Stimulated activated CD4-positive, alpha-beta T cell treated with anti-CD3 and anti-CD28 coated beads, Interleukin-12 subunit alpha, Interleukin-12 subunit beta, amount 100 ng/mL, for 24 hours (primary cell): ENCODE measurements around the gene MANF.
"Not testable (repeated sequence)": the region's sequence is repeated elsewhere in the genome, so short reads cannot be mapped to it uniquely, and the experiment has no call there.

Source experiments
- DNase-seq, 2 experiments: peaks; one replicate each; pipeline ENCODE4 v3.0.0-alpha.2; 2020; ENCODE audit warnings: low read depth in 2 of 2

Gene MANF

DNA sequence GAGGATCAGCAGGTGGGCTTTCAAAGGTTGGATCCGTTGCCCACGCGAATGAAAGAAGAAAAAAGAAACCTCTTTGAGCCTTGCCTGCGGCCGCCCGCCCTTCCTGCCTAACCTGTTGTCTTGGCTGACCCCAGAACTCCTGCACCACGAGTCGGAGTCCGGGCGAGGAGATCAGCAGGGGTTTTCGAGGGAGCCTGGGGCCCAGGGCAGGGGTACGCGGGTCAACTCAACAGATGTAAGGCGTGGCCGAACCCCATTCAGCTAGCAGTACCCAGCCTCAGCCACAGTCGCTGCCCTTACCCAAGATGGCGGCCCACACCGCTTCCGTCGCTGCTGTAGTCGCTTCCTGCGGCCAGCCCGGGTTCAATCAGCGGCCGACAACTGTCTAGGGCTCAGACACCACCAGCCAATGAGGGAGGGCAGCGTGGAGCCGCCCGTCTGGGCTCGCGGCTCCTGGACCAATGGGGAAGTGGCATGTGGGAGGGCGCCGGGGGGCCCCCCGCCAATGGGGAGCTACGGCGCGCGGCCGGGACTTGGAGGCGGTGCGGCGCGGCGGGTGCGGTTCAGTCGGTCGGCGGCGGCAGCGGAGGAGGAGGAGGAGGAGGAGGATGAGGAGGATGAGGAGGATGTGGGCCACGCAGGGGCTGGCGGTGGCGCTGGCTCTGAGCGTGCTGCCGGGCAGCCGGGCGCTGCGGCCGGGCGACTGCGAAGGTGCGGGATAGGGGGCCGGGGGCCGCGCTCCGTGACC lies at the start of gene MANF:
TSS of gene MANF (plus strand) at position 566 of the 748 bp plus-strand sequence. CDS start at position 618, 52 bp downstream.
- DNase-seq, result peak; percentile 94 to 97

DNA sequence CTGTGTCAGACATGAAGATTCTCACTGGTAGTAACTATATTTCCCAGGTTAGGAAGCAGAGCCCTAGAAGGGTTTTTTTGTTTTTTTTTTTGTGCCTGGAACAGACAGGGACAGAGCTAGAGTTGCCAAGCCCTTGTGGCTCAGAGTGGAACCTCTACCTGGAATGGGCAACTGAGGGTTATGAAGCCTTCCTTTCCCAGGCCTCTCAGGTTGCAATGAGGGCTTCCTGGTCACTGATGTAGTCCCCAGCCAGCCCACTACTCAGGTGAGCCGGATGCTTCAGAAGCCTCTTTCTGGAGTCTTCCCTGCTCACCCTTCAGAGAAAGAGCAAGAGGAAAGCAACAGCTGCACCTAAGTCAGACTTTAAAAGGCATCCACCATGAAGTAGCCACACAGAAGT lies 48.8 kb upstream of the MANF start:
- DNase-seq, result no peak

DNA sequence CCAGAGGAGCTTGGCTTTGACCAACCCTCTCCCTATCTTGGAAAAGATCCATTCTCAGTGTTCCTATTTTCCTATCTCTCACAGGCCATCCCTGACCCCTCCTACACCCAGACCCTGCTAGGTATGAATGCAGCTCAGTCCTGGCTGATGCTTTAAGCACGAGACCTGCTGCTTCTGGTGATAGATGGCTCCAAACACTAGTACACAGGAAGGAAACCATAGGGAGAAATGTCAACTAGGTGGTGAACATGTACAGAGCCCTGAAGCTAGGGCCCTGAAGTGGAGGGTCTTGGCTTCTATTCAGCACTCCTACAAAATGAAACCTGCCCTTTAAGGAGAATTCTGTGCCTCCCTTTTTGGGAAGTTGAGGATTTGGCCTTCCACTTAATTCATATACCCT lies 47.4 kb upstream of the MANF start:
- no peak for DNase-seq

DNA sequence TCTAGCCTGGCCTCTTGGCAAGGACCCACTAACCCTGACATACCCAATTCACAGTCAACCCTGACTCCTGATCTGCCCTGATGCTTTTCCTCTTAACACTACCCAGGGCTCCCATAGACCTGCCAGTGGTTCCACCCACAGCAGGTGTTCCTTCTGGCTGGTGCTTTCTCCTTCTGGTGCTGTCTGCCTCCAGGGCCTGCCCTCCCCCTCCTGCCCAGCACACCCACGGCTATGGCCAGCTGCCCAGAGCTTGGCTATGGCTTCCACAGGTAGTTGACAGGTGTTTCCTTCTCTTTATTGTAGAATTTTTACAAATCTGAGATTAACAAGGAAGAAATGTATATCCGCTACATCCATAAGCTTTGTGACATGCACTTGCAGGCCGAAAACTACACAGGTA lies 46.5 kb upstream of the MANF start:
- DNase-seq, result no peak

DNA sequence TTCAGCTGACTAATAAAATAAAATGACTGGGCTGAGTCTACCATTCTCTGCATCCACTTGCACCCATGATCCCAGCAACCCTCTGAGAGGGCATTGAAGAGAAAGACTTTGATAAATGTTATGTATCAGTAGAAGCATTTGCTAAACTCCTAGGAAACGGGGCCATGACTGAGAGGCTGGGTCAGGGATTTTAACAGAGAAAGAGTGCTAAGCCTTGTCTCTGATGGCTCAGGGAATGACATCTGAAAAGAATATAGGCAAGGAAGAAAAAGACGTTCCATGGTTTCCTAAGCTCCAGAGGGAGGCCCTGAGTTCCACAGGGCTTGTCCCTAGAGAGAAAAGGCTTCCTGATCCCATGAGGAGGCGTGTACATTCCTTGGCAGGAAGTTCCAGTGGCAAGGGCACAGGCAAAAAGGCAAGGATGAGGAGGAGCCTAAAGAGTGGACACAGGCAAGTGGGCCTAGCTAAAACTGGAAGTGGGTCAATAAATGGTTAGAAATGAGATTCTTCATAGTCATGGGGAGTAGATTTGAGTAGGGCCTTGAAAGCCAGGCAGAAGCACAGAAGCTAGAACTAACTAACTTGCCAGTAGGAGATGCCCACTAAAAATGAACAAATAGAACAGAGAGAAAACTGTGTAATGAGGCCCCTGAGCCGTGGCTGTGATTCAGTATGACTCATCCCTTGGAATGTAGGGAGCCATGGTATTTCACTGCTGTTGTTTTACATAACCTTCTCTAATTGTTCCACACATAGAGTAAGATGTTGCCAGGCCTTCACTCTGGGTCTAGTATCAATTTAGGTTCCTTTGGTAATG lies 44.9 kb upstream of the MANF start:
- no peak for DNase-seq

DNA sequence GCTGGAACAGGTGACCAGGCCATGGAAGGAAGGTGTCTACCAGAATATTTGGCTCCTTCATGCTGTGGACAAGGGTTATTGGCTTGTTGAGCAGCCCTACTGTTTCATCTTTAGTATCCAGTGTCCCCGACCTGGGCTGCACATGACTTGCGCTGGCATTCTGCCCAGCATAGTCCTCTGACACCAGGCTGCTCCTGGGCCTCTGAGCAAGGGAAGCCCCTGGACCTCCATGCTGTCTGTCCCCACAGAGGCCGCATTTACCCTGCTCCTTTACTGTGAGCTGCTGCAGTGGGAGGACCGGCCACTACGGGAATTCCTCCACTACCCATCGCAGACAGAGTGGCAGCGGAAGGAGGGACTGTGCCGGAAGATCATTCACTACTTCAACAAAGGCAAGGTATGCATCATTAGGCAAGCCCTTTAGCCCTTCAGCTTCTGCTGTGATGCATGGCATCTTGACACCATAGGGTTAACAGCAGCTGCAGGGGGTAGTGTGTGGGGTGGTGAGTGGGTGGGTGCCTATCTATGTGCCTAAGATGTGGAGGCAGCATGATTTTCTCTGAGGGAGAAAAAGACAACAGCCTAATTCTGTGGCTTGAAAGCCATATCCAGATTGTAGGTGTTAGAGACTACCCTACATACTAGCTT lies 44.0 kb upstream of the MANF start:
- DNase-seq, result no peak

DNA sequence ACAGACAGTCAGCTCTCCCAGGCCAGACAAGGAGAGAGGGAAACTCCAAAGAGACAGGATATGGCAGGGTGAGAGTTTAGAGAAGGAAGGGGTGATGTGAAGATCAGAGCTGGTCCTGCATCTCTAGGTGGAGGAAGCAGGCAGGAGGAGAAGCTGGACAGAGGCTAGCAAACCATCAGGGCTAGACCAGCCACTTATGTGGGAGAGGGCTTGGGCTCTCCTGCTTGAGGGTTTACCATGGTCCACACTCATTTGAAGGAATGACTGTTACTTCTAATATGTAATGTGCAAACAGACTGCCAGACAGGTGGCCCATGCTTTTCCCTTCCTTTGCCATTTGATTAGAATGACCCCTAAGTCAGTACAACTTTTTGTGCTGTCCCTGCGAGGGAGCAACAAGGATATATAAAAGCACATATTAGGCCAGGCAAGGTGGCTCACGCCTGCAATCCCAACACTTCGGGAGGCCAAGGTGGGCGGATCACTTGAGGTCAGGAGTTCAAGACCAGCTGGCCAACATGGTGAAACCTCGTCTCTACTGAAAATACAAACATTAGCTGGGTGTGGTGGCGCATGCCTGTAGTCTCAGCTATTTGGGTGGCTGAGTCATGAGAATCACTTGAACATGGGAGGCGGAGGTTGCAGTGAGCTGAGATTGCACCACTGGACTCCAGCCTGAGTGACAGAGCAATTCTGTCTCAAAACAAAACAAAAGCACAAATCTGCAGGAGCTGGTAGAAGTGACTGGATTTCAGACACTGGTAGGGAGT lies 41.0 kb upstream of the MANF start:
- no peak for DNase-seq

DNA sequence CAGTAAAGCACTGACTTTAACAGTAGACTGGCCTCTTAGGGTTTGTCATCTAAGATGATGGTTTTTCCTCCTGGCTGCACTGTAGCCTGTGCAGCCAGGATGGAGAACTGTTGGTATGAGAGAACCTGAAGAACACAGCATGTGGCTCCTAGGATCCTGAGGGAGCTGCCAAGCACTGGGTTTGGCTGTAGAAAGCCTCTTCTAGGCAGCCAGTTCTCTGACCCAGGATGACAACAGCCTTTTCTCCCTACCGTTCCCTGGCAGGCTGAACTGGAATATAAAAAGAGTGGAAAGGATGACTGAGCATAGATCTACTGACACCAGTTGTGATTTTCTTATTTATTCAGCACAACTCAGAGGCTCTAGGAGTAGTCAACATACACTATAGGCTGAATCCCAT lies 34.3 kb upstream of the MANF start:
- DNase-seq, result no peak

DNA sequence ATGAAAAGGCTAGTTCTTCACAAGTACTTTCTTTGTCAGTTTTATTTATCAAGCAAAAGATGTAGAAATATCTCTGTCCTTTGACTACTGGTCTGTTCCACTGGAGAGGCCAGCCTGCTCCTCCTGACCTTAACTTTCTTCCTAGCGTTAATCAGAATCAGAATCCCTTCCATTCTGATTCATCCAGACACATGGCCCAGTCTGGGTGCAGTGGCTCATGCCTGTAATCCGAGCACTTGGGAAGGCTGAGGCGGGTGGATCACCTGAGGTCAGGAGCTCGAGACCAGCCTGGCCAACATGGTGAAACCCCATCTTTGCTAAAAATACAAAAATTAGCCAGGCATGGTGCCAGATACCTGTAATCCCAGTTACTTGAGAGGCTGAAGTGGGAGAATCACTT lies 32.0 kb upstream of the MANF start:
- DNase-seq, result no peak

DNA sequence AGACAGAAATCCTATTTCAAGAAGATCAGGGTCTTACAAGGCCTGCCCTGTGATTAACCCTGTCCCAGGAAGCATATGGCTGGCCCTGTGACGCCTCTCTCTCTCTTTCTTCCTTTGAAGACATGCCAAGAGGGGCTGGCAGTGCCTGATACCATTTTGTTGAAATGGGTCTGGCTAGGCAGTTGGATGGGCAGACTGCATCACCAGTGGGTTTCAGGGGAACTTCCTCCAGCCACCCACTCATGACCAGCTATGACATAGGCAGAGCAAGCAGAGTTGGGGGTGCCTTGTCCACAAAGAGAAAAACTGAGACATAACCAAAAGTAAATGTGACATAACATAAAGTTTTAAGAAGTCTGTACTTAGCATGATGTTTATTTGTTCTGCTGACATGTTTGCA lies 31.4 kb upstream of the MANF start:
- no peak for DNase-seq

DNA sequence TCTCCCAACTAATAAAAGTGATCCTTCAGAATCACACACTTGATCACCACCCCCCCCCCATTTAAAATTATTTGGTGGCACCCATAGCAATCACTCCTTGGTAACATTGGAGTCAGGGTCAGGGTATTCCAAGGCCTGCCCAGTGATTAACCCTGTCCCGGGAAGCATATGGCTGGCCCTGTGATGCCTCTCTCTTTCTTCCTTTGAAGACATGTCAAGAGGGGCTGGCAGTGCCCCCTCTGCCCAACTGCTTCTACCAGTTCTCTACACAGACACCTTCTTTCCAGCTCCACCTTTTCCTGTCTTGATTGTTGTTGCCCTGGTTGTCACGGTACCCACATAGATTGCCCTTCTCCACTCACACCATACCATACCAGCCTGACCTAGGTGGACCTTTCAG lies 30.9 kb upstream of the MANF start:
- no peak for DNase-seq

DNA sequence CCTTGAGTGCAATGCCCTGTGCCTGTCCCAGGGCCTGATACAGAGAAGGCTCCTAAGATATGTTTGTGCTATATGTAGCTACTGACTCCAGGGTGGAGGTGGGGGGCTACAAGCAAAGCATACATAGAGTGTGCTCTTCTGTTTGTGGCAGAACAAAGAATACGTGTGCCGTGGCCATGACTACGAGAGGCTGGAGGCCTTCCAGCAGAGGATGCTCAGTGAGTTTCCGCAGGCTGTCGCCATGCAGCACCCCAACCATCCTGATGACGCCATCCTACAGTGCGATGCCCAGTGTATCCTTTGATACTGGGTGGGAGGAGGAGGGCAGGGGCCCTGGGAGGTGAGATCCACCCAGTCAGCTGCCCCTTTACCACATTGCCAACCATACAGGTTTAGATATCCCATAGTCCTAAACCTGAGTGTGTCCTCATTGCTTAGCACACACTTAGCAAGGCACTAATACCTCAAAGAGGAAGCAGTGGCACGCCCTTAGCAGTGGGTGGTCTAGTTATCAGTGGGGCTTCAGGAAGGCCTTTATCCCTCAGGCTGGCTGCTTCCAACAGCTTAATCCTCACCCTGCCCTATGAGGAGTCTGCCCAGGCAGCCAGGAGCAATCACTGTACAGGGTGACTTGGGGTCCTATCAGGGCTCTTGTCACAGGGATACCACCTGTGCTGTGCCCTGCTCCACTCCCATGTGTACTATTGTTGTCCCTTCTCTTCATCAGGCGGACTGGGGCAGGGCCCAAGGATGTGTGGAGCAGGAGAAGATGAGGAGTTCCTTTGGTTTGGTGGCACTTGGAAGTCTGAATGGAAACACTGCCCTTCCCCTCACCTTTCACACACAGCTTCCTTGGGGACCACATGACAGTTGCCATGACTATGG lies 30.1 kb upstream of the MANF start:
- no peak for DNase-seq

DNA sequence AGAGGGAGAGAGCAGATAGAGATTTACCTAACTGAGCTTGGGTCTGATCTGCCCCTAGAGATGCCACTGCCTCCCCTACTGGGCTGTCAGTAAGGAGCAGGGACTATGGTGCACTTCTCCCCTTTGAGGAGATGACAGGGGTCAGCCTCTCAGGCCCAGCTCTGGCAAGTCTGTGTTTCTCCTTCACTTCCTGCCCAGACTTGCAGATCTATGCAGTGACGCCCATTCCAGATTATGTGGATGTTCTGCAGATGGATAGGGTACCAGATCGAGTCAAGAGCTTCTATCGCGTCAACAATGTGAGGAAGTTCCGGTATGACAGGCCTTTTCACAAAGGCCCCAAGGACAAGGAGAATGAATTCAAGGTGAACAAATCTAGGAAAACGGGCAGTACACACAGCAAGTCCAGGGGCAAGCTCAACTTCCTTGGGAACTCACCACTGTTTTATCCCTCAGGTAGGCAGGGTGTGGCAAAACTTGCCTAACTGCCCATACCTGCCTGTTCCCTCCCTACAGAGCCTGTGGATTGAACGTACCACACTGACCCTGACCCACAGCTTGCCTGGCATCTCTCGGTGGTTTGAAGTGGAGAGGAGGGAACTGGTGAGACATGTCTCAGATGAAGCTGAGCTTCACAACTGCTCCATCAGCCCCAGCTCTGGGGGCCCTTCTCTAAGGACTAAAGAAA lies 29.1 kb upstream of the MANF start:
- DNase-seq, result no peak

DNA sequence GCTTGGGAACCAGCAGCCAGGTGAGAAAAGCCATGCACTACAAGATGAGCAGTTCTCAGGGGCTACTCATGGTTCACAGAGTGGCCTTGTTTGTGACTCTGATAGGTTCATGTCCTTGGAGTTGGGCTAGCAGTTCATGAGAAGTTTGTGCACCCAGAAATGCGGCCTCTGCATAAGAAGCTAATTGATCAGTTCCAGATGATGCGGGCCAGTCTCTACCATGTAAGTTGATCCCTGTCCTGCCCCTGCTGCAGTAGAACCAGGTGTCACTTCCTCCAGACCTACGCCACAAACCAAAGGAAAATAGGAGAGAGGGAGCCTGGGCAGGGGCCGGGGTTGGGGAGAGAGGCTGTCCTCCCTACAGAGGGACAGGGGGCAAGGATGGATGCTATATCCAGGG lies 27.2 kb upstream of the MANF start:
- no peak for DNase-seq

DNA sequence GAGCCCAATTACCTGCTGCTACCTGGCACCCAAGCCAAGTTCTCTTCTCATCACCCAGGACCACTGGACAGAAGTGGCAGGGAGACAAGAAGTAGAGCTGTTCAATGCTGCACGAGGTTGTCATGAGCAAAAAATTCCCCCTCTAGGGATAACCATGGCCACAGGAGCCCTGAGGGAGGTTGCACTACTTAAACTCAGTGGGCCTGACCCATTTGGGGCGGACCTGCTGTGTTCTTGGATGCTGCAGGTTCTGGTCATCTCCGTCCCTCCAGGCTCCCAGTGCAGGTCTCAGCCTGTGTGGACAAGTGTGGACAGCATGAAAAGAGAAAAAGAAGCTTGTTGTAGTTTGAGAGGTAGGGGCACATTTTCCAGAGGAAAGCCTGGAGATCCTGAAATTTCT lies 26.1 kb upstream of the MANF start:
- no peak for DNase-seq

DNA sequence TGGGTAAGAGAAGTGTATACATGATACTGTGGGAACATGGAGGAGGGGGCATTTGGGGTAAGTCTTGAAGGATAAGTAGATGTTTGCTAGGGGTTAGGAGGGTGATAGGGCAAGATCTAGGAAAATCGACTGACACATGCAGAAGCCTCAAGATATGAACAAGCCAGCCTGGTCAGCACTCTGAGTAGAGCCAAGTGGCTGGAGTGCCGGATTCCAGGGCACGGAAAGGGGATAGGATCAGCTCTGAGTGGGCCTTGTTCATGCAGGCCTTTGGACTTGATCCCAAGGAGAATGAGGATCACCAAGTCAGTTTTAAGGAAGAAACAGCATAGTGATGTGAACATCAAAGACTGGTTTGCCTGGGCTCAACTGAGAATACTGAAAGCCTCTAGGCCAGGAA lies 24.3 kb upstream of the MANF start:
- DNase-seq, result no peak

DNA sequence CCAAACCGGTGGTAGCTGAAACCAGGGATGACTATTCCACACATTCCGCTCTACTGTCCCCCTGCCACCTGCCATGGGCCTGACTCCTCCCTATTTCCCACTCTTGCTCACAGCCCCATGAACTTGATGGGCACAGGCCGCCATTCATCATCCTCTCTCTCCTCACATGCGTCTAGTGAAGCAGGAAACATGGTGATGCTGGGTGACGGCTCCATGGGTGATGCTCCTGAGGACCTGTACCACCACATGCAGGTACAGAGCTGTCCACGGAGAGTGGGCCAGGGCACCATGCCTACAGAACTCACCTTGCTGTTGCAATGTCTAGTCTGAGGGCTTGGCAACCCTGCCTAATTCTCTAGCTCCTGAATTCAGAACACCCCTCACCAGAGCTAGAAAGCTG lies 23.3 kb upstream of the MANF start:
- no peak for DNase-seq

DNA sequence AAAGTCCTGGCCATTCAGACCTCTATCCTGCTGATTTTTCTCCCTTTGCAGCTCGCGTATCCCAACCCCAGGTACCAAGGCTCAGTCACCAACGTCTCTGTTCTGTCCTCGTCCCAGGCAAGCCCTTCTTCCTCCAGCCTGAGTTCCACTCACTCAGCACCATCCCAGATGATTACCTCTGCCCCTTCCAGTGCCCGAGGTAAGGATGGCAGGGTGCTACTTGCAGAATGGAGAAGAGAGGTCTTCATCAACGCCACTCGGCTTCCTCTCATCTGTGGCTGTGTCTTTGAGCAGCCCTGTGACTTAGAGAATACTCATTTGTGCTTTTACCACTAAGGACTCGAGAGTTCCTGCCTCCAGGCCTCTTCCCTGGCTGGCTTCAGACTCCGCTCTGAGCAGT lies 22.6 kb upstream of the MANF start:
- DNase-seq, result no peak

DNA sequence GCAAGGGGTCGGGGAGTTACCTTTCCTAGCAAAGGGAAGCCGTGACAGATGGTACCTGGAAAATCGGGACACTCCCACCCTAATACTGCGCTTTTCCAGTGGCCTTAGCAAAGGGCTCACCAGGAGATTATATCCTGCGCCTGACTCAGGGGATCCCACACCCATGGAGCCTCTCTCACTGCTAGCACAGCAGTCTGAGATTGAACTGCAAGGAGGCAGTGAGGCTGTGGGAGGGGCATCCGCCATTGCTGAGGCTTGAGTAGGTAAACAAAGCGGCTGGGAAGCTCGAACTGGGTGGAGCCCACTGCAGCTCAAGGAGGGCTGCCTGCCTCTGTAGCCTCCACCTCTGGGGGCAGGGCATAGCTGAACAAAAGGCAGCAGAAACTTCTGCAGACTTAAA lies 16.8 kb upstream of the MANF start:
- DNase-seq, result not testable (repeated sequence)

DNA sequence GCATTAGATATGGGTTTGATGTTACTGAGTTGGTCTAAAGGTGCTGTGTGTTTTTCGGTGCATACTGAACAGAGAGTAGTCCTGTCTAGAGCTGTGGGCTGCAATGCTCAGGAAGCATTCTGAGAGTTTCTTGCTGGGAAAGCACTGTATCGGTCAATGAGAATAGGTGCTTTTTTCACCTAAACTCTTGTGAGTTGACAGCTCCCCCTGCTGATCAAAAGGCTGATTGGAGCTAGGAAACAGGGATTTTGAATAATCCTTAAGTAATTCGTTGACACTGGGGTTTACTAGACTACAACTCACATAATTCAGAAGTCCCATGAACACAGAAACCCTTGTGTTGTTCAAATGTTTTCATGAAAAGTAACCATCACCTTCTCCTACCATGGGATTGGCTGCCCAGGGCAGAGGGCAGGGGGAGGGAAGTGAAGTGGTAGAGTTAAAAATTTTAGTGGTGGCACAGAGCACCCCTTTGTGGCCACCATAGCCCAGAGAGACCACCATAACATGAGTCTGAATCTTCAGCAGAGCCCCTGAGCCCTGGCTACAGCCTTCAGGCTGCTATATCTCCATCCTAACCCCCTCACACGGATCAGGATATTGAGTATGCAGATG lies 13.0 kb upstream of the MANF start:
- no peak for DNase-seq
